Caco-2 (cell line): ENCODE data around the gene ADAMTS18. TPM values are rescaled to one million over a fixed set of nuclear protein-coding genes. Genes with fewer than 3 reads are reported as not detected.

Experiments
- BruUV-seq: library from RNA; stranded (reverse); fragments of 400-500 nt; replicated peaks from 2 replicates; lab custom pipeline; 2021; lab: Mats Ljungman, UMichigan
- CTCF ChIA-PET: fragments of 300-600 bp; sonication (Branson Sonifier 250); formaldehyde crosslinking; loops from one replicate; lab custom pipeline; 2022; ENCODE audit warnings: antibody characterized with exemption; lab: Charles Lee
- POLR2A ChIA-PET: fragments of 300-600 bp; sonication (Branson Sonifier 250); formaldehyde crosslinking; loops from one replicate; lab custom pipeline; 2022; ENCODE audit warnings: antibody characterized with exemption; lab: Charles Lee
- DNase-seq, 2 experiments: peaks; one replicate each; pipeline versions ENCODE4 v3.0.0 to v3.0.0-alpha.2; 2020 to 2022
- H3K27me3 ChIP-seq: replicated peaks from 2 replicates; pipeline ENCODE4 v1.6.0; 2011; ENCODE audit warnings: low read length; ENCODE audit not compliant: control insufficient read depth, insufficient read depth
- H3K36me3 ChIP-seq: 2 replicates; pipeline ENCODE4 v1.5.1; 2011; ENCODE audit warnings: low read length; ENCODE audit not compliant: control insufficient read depth, insufficient read depth
- H3K4me1 ChIP-seq: fragments of 250-450 bp; sonication (Bioruptor Pico); 2 replicates; pipeline ENCODE4 v1.5.1; 2020; ENCODE audit warnings: mild to moderate bottlenecking
- H3K4me3 ChIP-seq: 2 replicates; pipeline ENCODE4 v1.5.1; 2011; ENCODE audit warnings: low read depth, mild to moderate bottlenecking, control low read depth, low read length
- H3K9me3 ChIP-seq: fragments of 250-450 bp; sonication (Bioruptor Pico); 2 replicates; pipeline ENCODE4 v1.5.1; 2020; ENCODE audit warnings: mild to moderate bottlenecking, moderate library complexity
- H3K27ac Mint-ChIP-seq: one replicate; pipeline ENCODE4 v1.8.0; 2022; ENCODE audit warnings: mixed read lengths; ENCODE audit not compliant: unreplicated experiment
- H3K27me3 Mint-ChIP-seq: one replicate; pipeline ENCODE4 v1.8.0; 2022; ENCODE audit warnings: mixed read lengths; ENCODE audit not compliant: insufficient read depth, unreplicated experiment
- H3K36me3 Mint-ChIP-seq: one replicate; pipeline ENCODE4 v1.8.0; 2022; ENCODE audit warnings: mild to moderate bottlenecking, mixed read lengths; ENCODE audit not compliant: insufficient read depth, unreplicated experiment
- H3K4me1 Mint-ChIP-seq: one replicate; pipeline ENCODE4 v1.8.0; 2022; ENCODE audit warnings: low read depth, mixed read lengths; ENCODE audit not compliant: unreplicated experiment
- H3K4me3 Mint-ChIP-seq: one replicate; pipeline ENCODE4 v1.8.0; 2022; ENCODE audit warnings: mild to moderate bottlenecking, moderate library complexity, mixed read lengths; ENCODE audit not compliant: unreplicated experiment
- H3K9me3 Mint-ChIP-seq: one replicate; pipeline ENCODE4 v1.8.0; 2022; ENCODE audit warnings: mixed read lengths; ENCODE audit not compliant: unreplicated experiment
- CTCF ChIP-seq, 2 experiments: fragments of 200-600 bp in 1 of 2; IDR thresholded peaks; 1 replicate in 1 of 2; 2 replicates in 1 of 2; pipeline versions ENCODE4 v1.5.1 to v1.8.0; 2011 to 2022; ENCODE audit warnings: antibody characterized with exemption in 1 of 2, control low read depth in 1 of 2, inconsistent platforms in 1 of 2, low read depth in 1 of 2, low read length in 1 of 2, mild to moderate bottlenecking in 1 of 2, moderate library complexity in 1 of 2; ENCODE audit not compliant: insufficient read depth in 1 of 2, severe bottlenecking in 1 of 2, unreplicated experiment in 1 of 2
- intact Hi-C: fragments of 100-400 bp; cut with micrococcal nuclease; formaldehyde crosslinking; loops from one replicate; pipeline ENCODE4 v1.10.0; 2022; ENCODE audit not compliant: unreplicated experiment
- total RNA-seq: library from RNA; stranded (reverse); gene quantifications from 2 replicates; pipeline ENCODE4 v1.2.3, GENCODE V29; 2022

Gene ADAMTS18
- total RNA-seq, 1 experiment from 2014 or later = 0.29 TPM

DNA sequence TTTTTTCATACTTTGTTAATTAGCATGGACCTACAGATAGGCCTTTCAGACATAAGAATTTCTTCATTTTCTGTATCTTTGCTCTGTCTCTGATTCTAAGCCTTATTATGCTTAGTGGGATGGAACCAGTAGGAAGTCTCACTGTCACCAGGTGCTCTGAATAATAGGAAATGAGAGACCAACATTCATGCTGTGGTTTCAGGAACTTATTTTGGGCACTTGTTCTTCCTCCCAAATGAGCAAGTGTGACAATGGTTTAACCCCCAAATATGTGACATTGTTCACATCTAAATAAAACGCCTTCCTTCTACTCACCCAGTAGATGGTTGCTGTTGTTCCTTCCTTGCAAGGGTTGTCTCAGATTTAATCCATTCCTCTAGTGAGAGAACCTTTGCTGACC is 135.4 kb downstream of the ADAMTS18 start:
- Histone ChIP-seq H3K4me1 (peaks cover 53% of the 10 kb centered on the region), H3K27me3 (no peaks in the 10 kb centered on the region), H3K4me3 (no peak overlapping the region), H3K36me3 (no peaks in the 10 kb centered on the region), H3K9me3 (no peaks in the 10 kb centered on the region)
- peak overlapping the region; percentile 8 for H3K27ac Mint-ChIP-seq
- no peaks in the 10 kb centered on the region for H3K27me3 Mint-ChIP-seq
- DNase-seq = no peak
- ChIA-PET CTCF (no interaction called here), POLR2A (no interaction called here)
- no peaks in the 10 kb centered on the region for H3K9me3 Mint-ChIP-seq
- H3K36me3 Mint-ChIP-seq = no peaks in the 10 kb centered on the region
- peaks cover 55% of the 10 kb centered on the region for H3K4me1 Mint-ChIP-seq
- TF ChIP-seq CTCF (IDR thresholded peaks at IDR 0.05; ENCODE audit: insufficient read depth in 1 of 2, low read depth in 1 of 2, low read length in 1 of 2, severe bottlenecking in 1 of 2, unreplicated experiment in 1 of 2) = no peak
- intact Hi-C loops = no loop called here
- H3K4me3 Mint-ChIP-seq = peak overlapping the region; percentile 1
- BruUV-seq = no TSS peak

- Mint-ChIP-seq H3K9me3 (no peaks in the 10 kb centered on the region), H3K4me1 (peaks cover 55% of the 10 kb centered on the region), H3K27ac (peak overlapping the region; percentile 89), H3K27me3 (no peaks in the 10 kb centered on the region), H3K36me3 (no peaks in the 10 kb centered on the region), H3K4me3 (peak overlapping the region; percentile 54)
- H3K9me3 ChIP-seq = no peaks in the 10 kb centered on the region
- ChIA-PET CTCF (no interaction called here), POLR2A (no interaction called here)
- H3K4me3 ChIP-seq = no peak overlapping the region
- intact Hi-C loops = loop anchor here (1.0 kb wide), 1 partner anchor 9 kb away; no protein-coding TSS in a partner anchor
- H3K36me3 ChIP-seq = no peaks in the 10 kb centered on the region
- TF ChIP-seq CTCF (IDR thresholded peaks at IDR 0.05; ENCODE audit: insufficient read depth in 1 of 2, low read depth in 1 of 2, low read length in 1 of 2, severe bottlenecking in 1 of 2, unreplicated experiment in 1 of 2) = no peak
- H3K27me3 ChIP-seq = no peaks in the 10 kb centered on the region
- H3K4me1 ChIP-seq = peaks cover 49% of the 10 kb centered on the region
- BruUV-seq = no TSS peak
- DNase-seq = peak; percentile 74 to 85
These were observed 136.1 kb downstream of the ADAMTS18 start for GRCh38 chr16:77298418-77299360.

DNA sequence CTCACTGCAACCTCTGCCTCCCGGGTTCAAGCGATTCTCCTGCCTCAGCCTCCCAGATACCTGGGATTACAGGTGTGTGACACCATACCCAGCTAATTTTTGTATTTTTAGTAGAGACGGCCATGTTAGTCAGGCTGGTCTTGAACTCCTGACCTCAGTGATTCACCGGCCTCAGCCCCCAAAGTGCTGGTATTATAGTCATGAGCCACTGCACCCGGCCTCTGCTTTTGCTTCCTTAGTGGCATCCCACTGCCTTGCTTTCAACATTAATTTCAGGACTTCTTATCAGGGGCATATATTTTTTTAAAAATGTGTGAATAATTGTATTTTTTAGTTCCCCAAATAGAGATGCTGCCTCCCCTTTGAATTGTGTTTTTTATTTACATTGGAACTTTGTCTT is 136.8 kb downstream of the ADAMTS18 start:
- no TSS peak for BruUV-seq
- Mint-ChIP-seq H3K36me3 (no peaks in the 10 kb centered on the region), H3K27ac (peak overlapping the region; percentile 89), H3K4me1 (peaks cover 56% of the 10 kb centered on the region), H3K4me3 (peak overlapping the region; percentile 54), H3K9me3 (no peaks in the 10 kb centered on the region), H3K27me3 (no peaks in the 10 kb centered on the region)
- Histone ChIP-seq H3K36me3 (no peaks in the 10 kb centered on the region), H3K4me1 (peaks cover 49% of the 10 kb centered on the region), H3K27me3 (no peaks in the 10 kb centered on the region), H3K4me3 (no peak overlapping the region), H3K9me3 (no peaks in the 10 kb centered on the region)
- POLR2A ChIA-PET = no interaction called here
- no peak for DNase-seq
- intact Hi-C loops = loop anchor here (1.0 kb wide), 1 partner anchor 9 kb away; no protein-coding TSS in a partner anchor
- TF ChIP-seq CTCF (IDR thresholded peaks at IDR 0.05; ENCODE audit: insufficient read depth in 1 of 2, low read depth in 1 of 2, low read length in 1 of 2, severe bottlenecking in 1 of 2, unreplicated experiment in 1 of 2) = no peak
- CTCF ChIA-PET = no interaction called here
